ENCODE measurements around the gene XPNPEP1. TPM values are rescaled to one million over a fixed set of nuclear protein-coding genes. Genes with fewer than 3 reads are reported as not detected.

The XPNPEP1 gene
- polyA plus RNA-seq, 1 donor from 2014 or later: 96.3 TPM

DNA sequence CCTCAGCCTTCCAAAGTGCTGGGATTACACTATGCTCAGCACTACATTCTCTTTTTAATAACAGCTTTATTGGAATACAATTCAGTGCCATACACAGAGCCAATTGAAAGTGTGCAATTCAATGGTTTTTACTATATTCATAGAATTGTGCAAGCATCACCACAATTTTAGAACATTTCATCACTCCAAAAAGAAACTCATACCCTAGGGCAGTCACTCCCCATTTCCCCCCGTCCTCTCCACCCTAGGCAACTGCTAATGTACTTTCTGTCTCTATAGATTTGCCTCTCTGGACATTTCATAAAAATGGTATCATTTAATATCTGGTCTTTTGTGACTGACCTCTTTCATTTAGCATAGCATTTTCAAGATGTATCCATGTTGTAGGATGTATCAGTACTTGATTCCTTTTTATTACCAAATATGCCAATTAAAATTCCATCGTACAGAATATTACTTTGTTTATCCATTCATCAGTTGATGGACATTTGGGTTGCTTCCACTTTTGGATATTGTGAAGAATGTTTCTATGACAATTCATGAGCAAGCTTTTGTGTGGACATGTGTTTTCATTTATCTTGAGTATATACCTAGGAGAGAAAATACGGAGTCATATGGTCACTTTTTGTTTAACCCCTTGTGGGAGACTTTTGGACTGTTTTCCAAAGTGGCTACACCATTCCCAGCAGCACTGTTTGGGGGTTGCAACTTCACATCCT, 6.3 kb upstream of the XPNPEP1 start:
- TF ChIP-seq TAF1 (IDR thresholded peaks at IDR 0.05; ENCODE audit: low read depth): no peak
- TF ChIP-seq RAD21 (conservative IDR thresholded peaks at IDR 0.05): no peak
- no peak for TF ChIP-seq MXI1 (conservative IDR thresholded peaks at IDR 0.05; ENCODE audit: poor library complexity, severe bottlenecking)
- TF ChIP-seq, protein P1, sequence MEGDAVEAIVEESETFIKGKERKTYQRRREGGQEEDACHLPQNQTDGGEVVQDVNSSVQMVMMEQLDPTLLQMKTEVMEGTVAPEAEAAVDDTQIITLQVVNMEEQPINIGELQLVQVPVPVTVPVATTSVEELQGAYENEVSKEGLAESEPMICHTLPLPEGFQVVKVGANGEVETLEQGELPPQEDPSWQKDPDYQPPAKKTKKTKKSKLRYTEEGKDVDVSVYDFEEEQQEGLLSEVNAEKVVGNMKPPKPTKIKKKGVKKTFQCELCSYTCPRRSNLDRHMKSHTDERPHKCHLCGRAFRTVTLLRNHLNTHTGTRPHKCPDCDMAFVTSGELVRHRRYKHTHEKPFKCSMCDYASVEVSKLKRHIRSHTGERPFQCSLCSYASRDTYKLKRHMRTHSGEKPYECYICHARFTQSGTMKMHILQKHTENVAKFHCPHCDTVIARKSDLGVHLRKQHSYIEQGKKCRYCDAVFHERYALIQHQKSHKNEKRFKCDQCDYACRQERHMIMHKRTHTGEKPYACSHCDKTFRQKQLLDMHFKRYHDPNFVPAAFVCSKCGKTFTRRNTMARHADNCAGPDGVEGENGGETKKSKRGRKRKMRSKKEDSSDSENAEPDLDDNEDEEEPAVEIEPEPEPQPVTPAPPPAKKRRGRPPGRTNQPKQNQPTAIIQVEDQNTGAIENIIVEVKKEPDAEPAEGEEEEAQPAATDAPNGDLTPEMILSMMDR (IDR thresholded peaks at IDR 0.05; ENCODE audit: poor library complexity, severe bottlenecking): no peak
- TF ChIP-seq EP300 (conservative IDR thresholded peaks at IDR 0.05; ENCODE audit: poor library complexity, severe bottlenecking): no peak
- TF ChIP-seq, protein P2, sequence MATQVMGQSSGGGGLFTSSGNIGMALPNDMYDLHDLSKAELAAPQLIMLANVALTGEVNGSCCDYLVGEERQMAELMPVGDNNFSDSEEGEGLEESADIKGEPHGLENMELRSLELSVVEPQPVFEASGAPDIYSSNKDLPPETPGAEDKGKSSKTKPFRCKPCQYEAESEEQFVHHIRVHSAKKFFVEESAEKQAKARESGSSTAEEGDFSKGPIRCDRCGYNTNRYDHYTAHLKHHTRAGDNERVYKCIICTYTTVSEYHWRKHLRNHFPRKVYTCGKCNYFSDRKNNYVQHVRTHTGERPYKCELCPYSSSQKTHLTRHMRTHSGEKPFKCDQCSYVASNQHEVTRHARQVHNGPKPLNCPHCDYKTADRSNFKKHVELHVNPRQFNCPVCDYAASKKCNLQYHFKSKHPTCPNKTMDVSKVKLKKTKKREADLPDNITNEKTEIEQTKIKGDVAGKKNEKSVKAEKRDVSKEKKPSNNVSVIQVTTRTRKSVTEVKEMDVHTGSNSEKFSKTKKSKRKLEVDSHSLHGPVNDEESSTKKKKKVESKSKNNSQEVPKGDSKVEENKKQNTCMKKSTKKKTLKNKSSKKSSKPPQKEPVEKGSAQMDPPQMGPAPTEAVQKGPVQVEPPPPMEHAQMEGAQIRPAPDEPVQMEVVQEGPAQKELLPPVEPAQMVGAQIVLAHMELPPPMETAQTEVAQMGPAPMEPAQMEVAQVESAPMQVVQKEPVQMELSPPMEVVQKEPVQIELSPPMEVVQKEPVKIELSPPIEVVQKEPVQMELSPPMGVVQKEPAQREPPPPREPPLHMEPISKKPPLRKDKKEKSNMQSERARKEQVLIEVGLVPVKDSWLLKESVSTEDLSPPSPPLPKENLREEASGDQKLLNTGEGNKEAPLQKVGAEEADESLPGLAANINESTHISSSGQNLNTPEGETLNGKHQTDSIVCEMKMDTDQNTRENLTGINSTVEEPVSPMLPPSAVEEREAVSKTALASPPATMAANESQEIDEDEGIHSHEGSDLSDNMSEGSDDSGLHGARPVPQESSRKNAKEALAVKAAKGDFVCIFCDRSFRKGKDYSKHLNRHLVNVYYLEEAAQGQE (IDR thresholded peaks at IDR 0.05; ENCODE audit: borderline replicate concordance): no peak
- no peak for TF ChIP-seq SMC3 (conservative IDR thresholded peaks at IDR 0.05; ENCODE audit: poor library complexity)
- no peak for TF ChIP-seq EZH2 (IDR thresholded peaks at IDR 0.05; ENCODE audit: borderline replicate concordance, insufficient read depth, low read length, poor library complexity, severe bottlenecking)
- no peak for TF ChIP-seq POLR2AphosphoS5 (IDR thresholded peaks at IDR 0.05)
- no peaks in the 10 kb centered on the region for H3K9me3 ChIP-seq (ENCODE audit: low read length)
- H3K27me3 ChIP-seq (ENCODE audit: insufficient read depth, low read depth, low read length): no peaks in the 10 kb centered on the region
- no peaks in the 10 kb centered on the region for H4K20me1 ChIP-seq (ENCODE audit: insufficient read depth)
- no peaks in the 10 kb centered on the region for H3K9me2 ChIP-seq (ENCODE audit: insufficient read depth, low read length)
- no peak overlapping the region for H2AFZ ChIP-seq (ENCODE audit: low read depth, low read length)
- H3K79me2 ChIP-seq (replicated peaks; ENCODE audit: insufficient read depth, low read length): no peaks in the 10 kb centered on the region
- no peak overlapping the region for H3K4me2 ChIP-seq (ENCODE audit: low read length)
- H3K4me3 ChIP-seq (ENCODE audit: low read length): no peak overlapping the region
- H3K36me3 ChIP-seq (ENCODE audit: insufficient read depth, low read length): no peaks in the 10 kb centered on the region
- no peak overlapping the region for H3K27ac ChIP-seq (ENCODE audit: low read length)
- H3F3A ChIP-seq (ENCODE audit: insufficient read depth, low read length, poor library complexity, severe bottlenecking): no peaks in the 10 kb centered on the region
- no peak overlapping the region for H3K9ac ChIP-seq (ENCODE audit: low read length)

DNA sequence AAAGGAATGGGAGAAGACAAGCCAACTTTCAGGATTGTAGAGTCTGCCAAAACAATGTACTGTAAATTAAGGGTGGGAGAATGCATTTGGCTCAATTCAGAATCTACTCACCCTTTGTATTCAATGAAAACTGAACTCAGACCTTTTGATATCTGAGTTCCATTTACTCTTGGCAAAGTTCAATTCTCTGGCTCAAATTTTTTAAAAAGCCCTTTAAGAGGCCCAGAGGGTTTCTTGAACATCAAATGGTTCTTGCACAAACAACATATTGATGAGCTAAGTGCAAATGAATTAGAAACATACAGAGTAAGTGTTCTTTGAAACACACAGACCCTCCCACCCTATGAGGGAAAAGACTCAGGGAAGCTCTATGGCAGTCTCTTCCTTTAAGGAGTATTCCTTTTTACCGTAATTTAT, 5.2 kb upstream of the XPNPEP1 start:
- Histone ChIP-seq H2AFZ (ENCODE audit: low read depth, low read length) (no peak overlapping the region), H3K9me3 (ENCODE audit: low read length) (no peaks in the 10 kb centered on the region), H3K4me3 (ENCODE audit: low read length) (no peak overlapping the region), H3K27ac (ENCODE audit: low read length) (no peak overlapping the region), H3K9me2 (ENCODE audit: insufficient read depth, low read length) (no peaks in the 10 kb centered on the region), H3K4me2 (ENCODE audit: low read length) (no peak overlapping the region), H3F3A (ENCODE audit: insufficient read depth, low read length, poor library complexity, severe bottlenecking) (no peaks in the 10 kb centered on the region), H3K9ac (ENCODE audit: low read length) (no peak overlapping the region), H3K27me3 (ENCODE audit: insufficient read depth, low read depth, low read length) (no peaks in the 10 kb centered on the region), H3K79me2 (replicated peaks; ENCODE audit: insufficient read depth, low read length) (no peaks in the 10 kb centered on the region), H4K20me1 (ENCODE audit: insufficient read depth) (no peaks in the 10 kb centered on the region), H3K36me3 (ENCODE audit: insufficient read depth, low read length) (no peaks in the 10 kb centered on the region)
- TF ChIP-seq SMC3 (conservative IDR thresholded peaks at IDR 0.05; ENCODE audit: poor library complexity) (no peak), TAF1 (IDR thresholded peaks at IDR 0.05; ENCODE audit: low read depth) (no peak), MXI1 (conservative IDR thresholded peaks at IDR 0.05; ENCODE audit: poor library complexity, severe bottlenecking) (no peak), POLR2AphosphoS5 (IDR thresholded peaks at IDR 0.05) (no peak), RAD21 (conservative IDR thresholded peaks at IDR 0.05) (no peak)
- TF ChIP-seq, protein P1 (IDR thresholded peaks at IDR 0.05; ENCODE audit: poor library complexity, severe bottlenecking): no peak
- TF ChIP-seq, protein P2 (IDR thresholded peaks at IDR 0.05; ENCODE audit: borderline replicate concordance): no peak

Data from neural cell (in vitro differentiated cells).